Gastrocnemius medialis (tissue), 4 donors: ENCODE data around the gene ZNF524.

Experiments
- CTCF ChIP-seq, 5 experiments: fragments of 450-650 bp in 3 of 5; fragments of 200-600 bp in 2 of 5; sonication (generic) in 2 of 5; IDR thresholded peaks in 4 of 5; conservative IDR thresholded peaks in 1 of 5; 1 replicate in 4 of 5; 2 replicates in 1 of 5; pipeline ENCODE4 v1.5.1; 2016 to 2019; ENCODE audit warnings: antibody characterized with exemption in 5 of 5, mild to moderate bottlenecking in 3 of 5, moderate library complexity in 3 of 5
- POLR2A ChIP-seq, 2 donors: fragments of 450-650 bp; IDR thresholded peaks; one replicate each; pipeline ENCODE4 v1.6.1; 2017; ENCODE audit warnings: antibody characterized with exemption in 2 of 2, mild to moderate bottlenecking in 2 of 2, moderate library complexity in 2 of 2

- no peak for TF ChIP-seq POLR2A (IDR thresholded peaks at IDR 0.05)
- TF ChIP-seq CTCF (IDR thresholded peaks at IDR 0.05 in 4 of 5, conservative IDR thresholded peaks at IDR 0.05 in 1 of 5): no peak
Measured at GRCh38 chr19:55636723-55637122, 36.6 kb downstream of the ZNF524 start.
